HG02798 (cell line): Measurements from ENCODE around the gene RAD23A.

Experiments
- ATAC-seq: cut with Tn5 transposase; IDR thresholded peaks from one replicate; pipeline ENCODE4 v1.9.1; 2021; ENCODE audit warnings: mild to moderate bottlenecking; ENCODE audit not compliant: unreplicated experiment, poor library complexity

RAD23A gene

DNA sequence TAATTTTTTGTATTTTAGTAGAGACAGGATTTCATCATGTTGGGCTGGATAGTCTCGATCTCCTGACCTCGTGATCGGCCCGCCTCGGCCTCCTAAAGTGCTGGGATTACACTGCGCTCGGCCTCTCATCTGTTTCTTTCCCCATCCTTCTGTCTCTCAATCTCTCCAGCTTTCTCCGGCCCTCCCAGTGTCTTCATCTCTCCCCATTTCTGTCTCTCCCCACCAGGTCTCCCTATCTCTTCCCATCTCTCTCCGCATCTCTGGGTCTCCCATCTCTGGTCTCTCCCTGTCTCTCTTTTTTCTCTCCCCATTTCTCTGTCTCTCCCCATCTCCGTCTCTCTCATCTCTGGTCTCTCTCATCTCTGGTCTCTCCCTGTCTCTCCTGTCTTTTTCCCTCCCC is 37.4 kb downstream of the RAD23A start:
- no peak for ATAC-seq

DNA sequence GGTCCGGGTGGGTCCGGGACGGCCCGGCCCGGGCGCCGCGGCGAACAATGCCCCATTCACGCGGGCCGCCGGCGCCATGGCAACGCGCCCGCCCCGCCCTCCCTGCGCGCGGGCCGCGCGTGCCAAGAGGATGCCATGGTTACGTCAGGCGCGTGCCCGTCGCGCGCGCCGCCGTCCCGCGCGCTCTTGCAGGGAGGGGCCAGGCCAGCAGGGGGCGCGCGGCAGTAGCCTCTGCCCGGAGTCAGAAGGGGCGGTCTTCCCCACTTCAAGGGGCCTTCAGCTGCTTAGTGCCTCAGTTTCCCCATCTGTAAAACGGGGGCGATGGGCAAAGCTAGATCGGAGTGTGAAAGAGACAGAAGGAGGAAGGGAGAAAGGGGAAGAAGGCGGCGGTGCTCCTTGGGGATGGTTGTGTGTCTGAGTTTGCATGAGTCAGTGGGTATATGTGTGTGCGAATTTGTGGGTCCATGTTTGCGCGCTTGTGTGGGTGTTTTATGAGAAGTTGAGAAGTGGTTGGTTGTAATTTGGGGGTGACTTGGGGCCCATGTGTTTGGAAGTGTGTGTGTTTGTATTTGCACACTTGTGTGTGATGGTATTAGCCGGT is 38.0 kb downstream of the RAD23A start:
- ATAC-seq, result peak; percentile 67

DNA sequence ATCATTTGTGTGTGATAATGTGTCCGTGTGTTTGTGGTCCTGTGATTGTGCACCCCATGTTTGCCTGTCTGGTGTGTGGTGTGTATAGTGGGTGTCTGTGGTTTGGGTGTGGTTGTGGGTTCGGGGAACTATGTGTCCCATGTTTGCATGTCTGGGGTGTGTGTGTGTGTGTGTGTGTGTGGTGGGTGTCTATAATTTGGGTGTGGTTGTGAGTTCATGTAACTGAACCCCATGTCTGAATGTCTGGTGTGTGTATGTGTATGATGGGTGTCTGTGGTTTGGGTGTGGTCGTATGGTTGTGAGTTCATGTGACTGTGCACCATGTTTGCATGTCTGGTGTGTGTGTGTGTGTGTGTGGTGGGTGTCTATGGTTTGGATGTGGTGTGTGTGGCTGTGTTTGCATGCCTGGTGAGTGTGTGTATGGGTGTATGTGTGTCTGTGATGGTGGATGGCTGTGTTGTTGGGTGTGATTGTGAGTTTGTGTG is 38.5 kb downstream of the RAD23A start:
- no peak for ATAC-seq

GRCh38 chr19:12984683-12985048 is 39.0 kb downstream of the RAD23A start:
- no peak for ATAC-seq

DNA sequence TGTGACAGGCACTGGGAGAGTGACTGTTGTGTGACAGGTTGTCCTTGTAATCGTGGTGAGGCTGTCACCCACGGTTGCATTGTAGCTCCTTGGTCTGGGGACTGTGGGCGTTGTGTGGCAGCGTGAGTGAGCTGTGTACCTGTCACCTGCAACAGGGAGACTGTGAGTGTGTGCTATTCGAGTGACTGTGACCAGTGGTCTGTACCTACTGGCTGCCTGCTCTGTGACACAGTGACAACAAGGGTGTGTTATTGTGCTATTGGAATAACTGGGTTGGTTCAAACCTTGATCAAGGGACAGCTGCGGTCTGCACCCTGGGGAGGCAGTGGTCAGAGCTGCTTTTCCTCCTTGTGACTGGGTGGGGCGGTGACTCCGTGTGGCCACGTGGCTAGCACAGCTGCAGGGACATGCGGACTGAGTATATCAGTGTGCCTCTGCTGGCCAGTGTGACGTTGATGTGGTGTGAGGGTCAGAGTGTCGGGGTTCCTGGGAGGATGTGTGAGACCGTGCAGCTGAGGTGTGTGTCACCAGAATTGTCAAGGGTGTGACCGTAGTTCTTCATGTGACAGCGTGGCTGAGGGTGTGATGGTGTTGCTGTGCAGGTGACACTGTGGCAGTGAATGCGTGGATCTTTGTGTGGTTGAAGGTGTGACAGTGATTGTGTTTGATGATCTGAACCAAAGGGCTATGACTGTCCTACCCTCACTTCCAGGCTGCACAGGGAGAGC is 39.6 kb downstream of the RAD23A start:
- ATAC-seq, result no peak

- ATAC-seq, result no peak
Observed at GRCh38 chr19:12986726-12987125, 41.1 kb downstream of the RAD23A start.

DNA sequence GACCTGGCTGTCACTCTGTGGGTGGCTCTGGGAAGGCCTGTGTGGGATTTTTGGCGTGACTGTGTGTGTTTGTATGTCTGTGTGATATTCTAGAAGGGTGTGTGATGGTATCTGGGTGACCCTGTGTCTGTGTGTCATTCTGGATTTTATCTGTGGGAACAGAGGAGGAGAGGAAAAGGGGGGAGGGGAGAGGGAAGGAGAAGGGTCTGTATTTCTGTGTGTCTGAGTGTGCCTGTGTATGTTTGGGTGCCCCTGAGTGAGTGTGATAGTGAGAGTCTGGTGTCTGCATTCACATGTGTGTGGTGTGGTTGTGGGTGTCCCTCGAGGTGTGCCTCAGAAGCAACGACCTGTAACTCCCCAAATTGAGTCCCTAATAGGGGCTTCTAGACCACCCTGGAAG is 41.5 kb downstream of the RAD23A start:
- ATAC-seq, result no peak

DNA sequence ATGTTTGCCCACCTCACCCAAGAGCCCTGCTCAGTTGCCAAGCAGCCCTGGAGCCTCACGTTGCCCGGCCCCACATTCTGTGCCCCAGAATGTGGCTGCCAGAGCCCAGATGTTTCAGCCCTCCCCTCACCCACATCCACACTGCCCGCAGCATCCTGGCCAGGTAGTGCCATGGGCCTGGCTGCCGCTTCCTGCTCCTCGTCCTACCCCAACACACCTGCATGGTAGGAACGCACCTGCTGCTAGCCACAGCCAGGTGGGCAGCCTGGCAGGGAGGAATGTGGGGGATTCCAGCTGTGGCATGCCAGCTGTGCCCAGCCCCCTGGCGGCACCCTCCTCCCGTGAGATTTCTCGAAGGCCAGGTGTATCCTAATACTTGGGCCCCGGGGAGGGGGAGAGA is 42.1 kb downstream of the RAD23A start:
- no peak for ATAC-seq

- ATAC-seq, result no peak
Observed at GRCh38 chr19:12990431-12990830, 44.8 kb downstream of the RAD23A start.

DNA sequence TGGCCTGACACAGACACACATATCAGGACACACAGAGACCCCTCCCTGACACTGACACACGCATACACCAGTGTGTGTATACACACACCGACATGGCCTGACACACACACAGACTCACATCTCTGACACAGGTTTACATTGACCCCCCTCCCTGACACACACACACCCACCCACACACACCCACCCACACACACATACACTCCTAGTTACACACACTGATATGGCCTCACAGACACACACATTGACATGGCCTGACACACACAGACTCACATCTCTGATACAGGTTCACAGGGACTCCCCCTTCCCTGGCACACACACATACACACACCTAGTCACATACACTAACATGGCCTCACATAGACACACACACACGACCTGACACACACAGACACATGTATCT is 45.2 kb downstream of the RAD23A start:
- no peak for ATAC-seq

- no peak for ATAC-seq
Observed at GRCh38 chr19:12991296-12991695, 45.6 kb downstream of the RAD23A start.

GRCh38 chr19:12992729-12993128 is 47.1 kb downstream of the RAD23A start:
- ATAC-seq, result no peak

DNA sequence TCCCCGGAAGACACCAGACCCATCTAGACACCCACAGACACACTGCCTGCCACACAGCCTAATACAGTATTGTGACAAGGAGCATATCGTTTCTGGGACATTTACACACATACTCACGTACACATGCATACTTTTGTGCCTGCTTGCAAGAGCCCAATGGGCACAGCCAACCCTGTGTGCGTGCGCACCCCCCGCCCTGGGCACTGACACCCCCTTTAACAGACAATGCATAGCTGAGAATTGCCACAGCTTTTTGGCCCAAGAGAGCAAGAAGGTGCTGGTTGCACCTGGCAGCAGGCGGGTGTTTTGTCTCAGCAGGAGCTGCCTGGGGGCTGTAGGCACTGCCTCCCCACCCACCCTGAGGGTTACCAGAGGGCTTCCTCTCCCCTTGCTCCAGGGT is 47.9 kb downstream of the RAD23A start:
- ATAC-seq, result no peak

DNA sequence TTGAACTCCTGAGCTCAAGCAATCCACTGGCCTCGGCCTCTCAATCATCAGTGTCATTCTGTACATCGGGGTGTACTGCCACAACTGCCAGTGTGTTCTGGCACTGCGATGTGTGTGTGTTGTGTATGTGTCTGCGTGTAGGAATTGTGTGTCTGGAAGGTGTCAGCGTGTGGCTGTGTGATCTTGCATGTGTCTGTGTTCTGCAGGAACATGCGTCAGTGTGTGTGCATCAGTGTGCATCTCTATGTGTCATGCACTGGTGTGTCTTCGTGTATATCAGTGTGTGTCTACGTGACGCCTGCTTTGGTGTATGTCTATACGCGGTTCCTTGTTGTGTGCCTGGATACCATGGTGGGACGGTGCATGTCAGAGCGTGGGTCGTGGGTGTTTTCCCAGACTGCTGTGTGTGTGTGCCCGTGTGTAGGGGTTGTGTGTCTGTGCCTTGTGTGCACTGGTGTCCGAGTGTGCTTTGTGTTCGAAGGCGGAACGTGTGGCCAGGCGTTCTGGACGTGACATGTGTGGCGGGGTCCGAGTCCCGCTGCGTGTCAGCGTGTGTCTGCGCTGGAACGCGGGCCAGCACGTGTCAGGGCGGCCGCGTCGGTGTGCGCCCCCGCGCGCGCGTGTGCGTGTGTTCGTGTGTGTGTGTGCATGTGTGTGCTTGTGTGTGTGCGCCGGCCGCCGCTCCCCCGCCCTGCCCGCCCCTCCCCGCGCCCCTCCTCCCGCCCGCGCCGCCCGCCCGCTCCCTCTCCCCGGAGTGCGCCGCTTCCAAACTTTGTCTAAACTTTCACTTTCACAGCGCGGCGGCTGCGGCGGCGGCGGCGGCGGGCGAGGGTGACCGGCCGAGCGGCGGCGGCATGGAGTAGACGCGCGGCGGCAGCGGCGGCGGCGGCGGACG is 49.3 kb downstream of the RAD23A start, which contains the start of gene NFIX:
TSS of gene NFIX (plus strand) at position 775 of the 895 bp plus-strand sequence. CDS start 363 bp downstream, outside the sequence.
- ATAC-seq, result no peak

DNA sequence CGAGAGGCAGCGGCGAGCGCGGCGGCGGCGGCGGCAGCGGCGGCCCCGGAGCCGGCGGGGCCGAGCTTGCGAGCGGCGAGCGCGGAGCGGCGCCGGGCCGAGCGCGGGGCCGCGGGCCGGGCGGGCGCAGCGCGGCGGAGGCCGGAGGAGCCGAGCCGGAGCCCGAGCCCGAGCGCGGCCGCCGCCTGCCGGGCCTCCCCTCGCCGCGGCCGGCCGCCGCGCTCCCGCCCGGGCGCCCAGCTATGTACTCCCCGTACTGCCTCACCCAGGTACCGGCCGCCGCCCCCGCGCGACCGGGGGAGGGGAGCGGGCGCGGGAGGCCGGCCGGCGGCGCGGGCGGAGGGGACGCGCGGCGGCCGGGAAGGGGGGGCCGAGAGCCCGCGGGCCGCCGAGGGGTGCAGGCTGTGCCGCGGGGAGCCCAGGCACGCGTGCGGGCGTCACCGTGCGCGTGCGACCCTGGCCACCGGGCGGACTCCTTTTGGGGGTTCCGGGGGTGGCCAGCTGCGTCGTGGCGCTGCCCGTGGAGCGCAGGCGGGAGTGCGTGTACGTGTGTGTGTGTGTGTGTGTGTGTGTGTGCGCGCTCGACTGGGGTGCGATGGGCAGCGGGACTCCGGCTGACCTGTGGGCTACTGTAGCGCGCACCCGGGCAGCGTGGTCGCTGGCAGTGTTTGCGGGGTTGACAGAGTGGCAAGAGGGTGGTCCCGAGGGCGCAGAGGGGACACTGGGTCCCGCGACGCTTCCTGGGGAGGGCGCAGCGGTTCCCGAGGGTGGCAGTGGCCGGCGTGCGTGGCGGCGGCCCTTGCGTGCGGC is 50.1 kb downstream of the RAD23A start:
- ATAC-seq, result no peak

DNA sequence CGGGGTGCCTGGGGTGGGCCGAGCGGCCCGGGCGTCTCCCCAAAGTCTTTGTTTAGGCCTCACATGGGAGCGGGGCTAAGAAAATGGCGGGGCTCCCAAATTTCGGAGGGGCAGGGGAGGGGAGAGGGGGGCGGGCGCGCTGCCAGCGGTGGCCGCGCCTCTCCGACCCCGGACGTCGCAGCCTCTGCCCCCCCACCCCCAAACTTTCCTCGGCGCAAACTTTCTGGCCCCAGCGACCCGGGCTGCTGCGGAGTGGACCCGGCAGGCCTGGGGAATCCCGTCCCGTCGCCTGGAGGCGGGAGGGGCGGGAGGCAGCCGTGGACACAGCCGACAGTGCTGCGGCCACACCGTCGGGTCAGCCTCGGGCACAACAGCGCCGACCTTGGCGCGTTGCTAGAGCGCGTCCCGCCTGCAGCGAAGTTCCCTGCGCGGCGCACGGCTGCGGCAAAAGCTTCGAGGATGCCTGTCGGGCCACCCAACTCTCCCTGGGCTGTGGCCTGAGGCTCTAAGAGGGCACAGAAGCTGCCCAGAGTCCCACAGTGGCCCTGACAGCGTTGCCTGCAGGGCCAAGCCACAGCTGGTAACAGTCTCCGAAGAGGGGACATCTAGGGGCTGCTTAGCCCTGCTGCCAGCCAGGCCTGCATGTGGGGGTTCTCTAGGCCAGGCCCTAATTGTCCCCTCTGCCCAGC is 50.9 kb downstream of the RAD23A start:
- ATAC-seq, result no peak

DNA sequence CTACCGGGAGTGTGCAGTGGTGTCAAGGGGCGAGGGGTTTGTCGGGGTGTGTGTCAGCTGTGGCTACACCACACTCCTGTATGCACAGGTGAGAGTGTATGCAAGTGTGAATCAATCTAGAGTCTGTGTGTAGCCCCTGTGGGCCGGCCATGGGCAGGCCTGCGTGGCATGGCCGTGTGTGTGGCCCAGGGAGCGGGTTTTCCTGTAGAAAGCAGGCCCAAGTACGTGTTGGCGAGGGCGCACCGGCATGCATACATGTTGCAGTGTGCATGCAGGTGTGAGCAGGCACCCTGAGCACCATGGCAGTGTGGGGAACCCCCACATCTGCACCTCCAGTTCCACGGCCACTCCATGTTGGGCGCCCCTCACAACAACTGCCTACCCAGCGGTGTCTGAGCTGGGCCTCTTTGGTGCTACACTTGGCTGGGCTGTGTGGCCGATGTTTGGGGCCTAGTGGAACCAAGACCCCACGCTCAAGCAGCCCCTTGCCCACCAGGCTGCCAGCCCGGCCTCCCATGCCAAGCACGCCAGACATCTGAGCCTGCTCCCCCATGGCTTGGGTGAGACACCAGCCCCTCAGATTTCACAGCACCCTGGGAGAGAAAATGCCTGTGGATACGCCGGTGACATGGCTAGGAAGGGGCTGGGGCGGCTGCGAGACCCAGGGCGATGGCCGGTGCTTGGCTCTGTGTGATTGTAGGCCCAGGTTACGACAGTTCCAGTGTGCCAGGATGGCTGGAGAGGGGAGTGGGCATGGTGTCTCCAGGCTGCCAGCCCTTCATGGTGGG is 51.7 kb downstream of the RAD23A start:
- ATAC-seq, result no peak

DNA sequence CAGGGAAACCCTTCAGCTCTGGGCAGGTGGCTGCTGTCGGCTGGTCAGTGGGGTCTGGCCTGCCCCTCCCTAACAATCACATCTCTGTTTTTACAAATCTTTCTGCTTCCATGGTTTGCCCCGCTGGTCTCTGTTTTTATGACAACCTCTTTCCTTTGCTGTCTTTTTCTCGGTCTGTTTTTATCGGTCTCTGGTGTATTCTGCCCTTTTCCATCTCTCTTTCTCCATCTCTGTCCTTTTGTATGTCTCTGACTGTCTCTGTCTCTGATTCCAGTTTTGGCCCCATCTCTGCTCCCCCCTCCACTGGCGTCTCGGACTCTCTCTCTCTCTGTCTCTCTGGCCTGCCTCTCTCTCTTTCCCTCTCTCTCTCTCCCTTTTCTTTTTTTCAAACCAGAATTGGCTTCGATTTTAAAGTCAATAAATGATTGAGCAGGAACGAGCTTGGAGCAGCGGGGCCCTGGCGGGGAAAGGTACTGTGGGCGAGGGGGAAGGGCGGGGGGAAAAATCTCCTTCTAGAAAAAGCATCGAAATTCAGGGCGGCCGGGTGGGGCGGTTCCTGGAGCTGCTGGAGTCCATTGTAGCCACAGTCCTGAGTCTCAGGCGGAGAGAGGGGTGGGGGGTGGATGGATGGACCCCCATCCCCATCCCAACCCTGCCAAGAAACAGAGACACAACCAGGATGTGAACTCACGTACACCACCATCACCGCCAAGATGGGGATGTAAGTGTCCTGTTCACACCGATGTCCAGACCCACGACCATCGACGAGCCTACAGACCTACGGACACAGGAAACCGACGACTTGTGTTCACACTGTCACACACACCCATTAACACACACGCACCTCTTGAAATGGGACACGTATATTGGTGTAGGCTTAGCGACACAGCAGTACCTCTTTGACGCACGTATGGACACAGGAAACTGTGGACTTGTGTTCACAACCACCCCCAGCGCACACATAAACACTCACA is 52.6 kb downstream of the RAD23A start:
- no peak for ATAC-seq
